ENCODE measurements around the gene RIN2. TPM values are rescaled to one million over a fixed set of nuclear protein-coding genes. Genes with fewer than 3 reads are reported as not detected.

Gene RIN2
- total RNA-seq, 1 donor, result 10.6 TPM

DNA sequence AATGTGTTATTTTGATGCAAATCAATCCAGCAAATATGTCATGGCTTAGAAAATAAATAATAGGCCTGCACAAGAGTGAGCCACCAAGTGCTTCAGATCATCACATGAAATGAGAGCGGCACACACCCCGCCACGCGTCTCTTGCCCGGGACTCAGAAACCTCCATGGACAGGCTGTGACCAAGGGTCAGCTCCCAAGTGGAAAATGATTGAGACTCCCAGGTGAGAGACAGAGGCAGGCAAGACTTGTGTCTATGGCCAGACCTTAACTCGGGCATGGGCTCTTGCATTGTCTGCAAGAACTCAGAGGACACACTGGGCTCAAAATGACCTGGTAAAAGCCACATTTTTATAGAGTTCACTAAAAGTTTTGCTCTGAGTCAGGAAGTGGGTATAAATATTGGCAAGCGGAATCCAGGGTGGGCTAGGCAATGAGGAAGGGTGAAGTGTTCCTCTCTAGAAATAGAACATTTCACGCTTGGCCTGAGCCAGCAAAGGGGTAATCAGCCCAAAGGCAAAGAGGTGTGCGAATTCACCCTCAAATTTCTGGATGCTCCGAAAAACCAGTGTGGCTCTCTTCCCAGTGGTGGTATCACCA is 30.7 kb upstream of the RIN2 start:
- Histone ChIP-seq H3K9me3 (ENCODE audit: low read depth, low read length) (no peaks in the 10 kb centered on the region), H3K4me1 (ENCODE audit: insufficient read depth, low read length) (peaks cover 27% of the 10 kb centered on the region), H3K27me3 (ENCODE audit: insufficient read depth, low read length) (no peaks in the 10 kb centered on the region), H3K4me3 (ENCODE audit: low read length) (no peak overlapping the region)

DNA sequence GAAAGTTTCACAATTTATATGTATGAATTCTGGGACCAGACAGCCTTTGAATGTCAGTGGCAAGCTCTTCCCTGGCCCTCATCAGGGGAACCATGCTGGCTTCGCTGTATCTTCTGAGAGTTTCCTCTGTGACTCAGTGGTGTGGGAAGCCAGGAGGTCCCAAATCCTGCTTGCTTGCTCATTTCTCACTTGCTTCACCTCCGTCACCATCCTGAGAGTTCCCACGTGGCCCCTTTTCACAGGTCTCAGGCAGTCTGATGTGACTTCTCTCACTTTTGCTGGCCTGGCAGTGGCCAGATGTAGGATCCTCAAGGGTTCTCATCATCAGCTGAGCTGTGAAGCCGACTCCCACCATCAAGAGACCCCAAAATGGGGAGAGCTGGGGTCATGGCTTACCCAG is 28.4 kb upstream of the RIN2 start:
- Histone ChIP-seq H3K4me1 (ENCODE audit: insufficient read depth, low read length) (peaks cover 21% of the 10 kb centered on the region), H3K4me3 (ENCODE audit: low read length) (no peak overlapping the region), H3K9me3 (ENCODE audit: low read depth, low read length) (no peaks in the 10 kb centered on the region), H3K27me3 (ENCODE audit: insufficient read depth, low read length) (no peaks in the 10 kb centered on the region)

DNA sequence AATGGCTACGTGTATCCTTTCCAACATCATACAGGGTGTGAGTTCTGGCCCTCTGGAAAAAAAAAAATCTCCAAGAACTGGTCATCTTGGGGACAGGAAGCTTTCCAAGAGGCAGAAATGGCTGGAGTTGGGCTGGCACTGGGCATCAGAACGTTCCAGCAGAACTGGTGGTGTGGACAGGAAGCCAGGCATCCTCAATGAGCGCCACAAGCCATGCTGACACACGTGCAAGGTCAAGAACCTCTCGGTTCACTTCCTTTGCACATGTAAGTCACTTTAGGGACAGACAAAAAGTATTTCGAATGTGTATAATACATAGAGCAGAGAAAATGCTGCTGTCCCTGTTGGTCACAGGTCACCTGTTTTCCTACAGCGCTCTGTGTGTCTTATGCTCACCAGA is 27.4 kb upstream of the RIN2 start:
- peaks cover 25% of the 10 kb centered on the region for H3K4me1 ChIP-seq (ENCODE audit: insufficient read depth, low read length)
- no peaks in the 10 kb centered on the region for H3K27me3 ChIP-seq (ENCODE audit: insufficient read depth, low read length)
- no peak overlapping the region for H3K4me3 ChIP-seq (ENCODE audit: low read length)
- no peaks in the 10 kb centered on the region for H3K9me3 ChIP-seq (ENCODE audit: low read depth, low read length)

DNA sequence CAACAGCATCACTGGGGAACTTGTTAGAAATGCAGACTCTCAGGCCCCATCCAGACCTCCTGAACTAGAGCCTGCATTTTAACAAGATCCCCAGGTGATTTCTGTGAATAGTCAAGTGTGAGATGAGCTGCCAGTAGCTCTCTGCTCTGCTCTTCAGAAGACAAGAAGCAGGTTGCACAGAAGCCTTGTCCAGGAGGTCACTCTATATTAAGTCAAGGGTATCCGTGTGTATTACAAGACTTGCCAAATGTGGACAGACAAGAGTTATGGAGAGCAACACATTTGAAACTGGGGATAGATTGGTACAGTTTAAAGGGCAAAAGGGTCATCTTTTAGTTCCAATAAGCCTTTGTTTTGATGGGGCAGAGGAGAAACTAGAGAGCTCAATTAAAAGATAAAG is 23.2 kb upstream of the RIN2 start:
- Histone ChIP-seq H3K4me3 (ENCODE audit: low read length) (no peak overlapping the region), H3K27me3 (ENCODE audit: insufficient read depth, low read length) (no peaks in the 10 kb centered on the region), H3K9me3 (ENCODE audit: low read depth, low read length) (no peaks in the 10 kb centered on the region), H3K4me1 (ENCODE audit: insufficient read depth, low read length) (peaks cover 27% of the 10 kb centered on the region)

DNA sequence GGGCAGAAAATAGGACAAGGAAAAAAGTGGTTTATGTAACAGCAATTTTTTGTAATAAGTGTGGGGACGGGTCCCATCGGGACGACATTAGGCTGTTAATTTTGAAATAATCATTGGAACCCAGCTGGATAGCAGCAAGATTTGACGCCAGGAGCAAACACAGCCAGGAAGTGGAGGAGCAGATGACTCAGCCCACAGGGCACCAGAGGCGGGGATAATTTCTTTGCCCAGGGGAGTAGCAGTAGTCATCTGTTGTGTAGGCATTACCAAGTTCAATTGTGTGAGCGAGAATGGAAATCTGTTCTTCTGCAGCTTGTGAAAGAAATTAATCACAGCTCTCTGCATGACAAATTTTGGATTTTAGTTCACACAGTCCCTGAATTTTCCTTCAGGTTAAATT is 22.6 kb upstream of the RIN2 start:
- Histone ChIP-seq H3K4me1 (ENCODE audit: insufficient read depth, low read length) (peaks cover 27% of the 10 kb centered on the region), H3K9me3 (ENCODE audit: low read depth, low read length) (no peaks in the 10 kb centered on the region), H3K4me3 (ENCODE audit: low read length) (no peak overlapping the region), H3K27me3 (ENCODE audit: insufficient read depth, low read length) (no peaks in the 10 kb centered on the region)

DNA sequence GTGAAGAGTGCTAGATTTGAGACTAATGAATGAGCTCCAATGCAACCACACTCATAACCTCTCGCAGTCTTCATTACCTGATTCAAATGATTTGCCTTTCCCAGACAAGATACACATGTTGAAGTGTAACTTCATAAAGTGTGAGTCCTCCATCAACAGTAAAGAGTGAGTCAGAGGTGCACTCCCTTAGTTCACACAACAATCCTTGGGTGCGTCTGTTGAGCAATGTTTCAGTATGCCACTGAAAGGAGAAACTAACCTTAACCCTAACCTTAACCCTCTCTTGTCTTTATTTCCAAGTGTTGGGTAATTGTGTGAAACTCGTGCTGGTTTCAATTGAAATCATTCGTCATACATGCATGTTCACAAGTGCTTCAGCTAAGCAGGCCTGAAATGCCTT is 21.0 kb upstream of the RIN2 start:
- no peaks in the 10 kb centered on the region for H3K27me3 ChIP-seq (ENCODE audit: insufficient read depth, low read length)
- H3K4me3 ChIP-seq (ENCODE audit: low read length), result no peak overlapping the region
- no peaks in the 10 kb centered on the region for H3K9me3 ChIP-seq (ENCODE audit: low read depth, low read length)
- peaks cover 27% of the 10 kb centered on the region for H3K4me1 ChIP-seq (ENCODE audit: insufficient read depth, low read length)

DNA sequence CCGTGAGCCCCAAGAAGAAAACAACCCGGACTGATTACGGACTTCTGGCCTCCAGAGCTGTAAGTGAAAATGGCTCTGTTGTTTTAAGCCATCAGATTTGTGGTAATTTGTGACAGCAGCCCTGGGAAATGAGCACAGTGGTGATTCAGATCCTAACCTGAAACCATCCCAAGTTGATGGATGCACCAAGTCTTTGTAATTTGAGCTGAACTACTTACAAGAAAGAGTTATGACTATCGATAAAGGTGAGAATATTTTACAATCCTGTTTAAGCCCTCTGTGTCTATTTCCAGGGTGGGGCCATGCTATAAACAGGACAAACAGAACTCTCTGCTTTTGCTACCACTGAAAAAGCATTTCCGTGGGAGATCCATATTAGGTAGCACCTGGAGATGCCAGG is 19.1 kb upstream of the RIN2 start:
- Histone ChIP-seq H3K27me3 (ENCODE audit: insufficient read depth, low read length) (no peaks in the 10 kb centered on the region), H3K4me1 (ENCODE audit: insufficient read depth, low read length) (peaks cover 42% of the 10 kb centered on the region), H3K9me3 (ENCODE audit: low read depth, low read length) (no peaks in the 10 kb centered on the region), H3K4me3 (ENCODE audit: low read length) (no peak overlapping the region)

DNA sequence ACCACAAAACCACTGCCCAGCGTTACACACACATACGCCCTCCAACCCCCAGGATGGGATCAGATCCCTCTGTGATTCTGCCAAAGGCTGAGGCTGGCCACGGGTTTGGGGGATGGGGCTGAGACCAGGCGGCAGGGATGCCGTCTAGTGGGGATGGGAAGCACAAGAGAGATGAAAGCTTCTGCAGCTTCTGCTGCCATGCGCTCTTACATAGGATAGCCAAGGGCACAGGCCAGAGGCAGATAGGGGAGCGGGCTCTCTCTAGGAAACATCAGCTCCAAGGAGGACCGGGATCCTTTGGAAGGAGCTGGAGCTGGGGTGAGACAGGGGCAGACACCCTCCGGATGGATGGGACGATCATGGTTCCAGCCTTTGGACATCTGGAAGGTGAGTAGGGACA is 18.7 kb upstream of the RIN2 start:
- Histone ChIP-seq H3K27me3 (ENCODE audit: insufficient read depth, low read length) (no peaks in the 10 kb centered on the region), H3K4me3 (ENCODE audit: low read length) (no peak overlapping the region), H3K9me3 (ENCODE audit: low read depth, low read length) (no peaks in the 10 kb centered on the region), H3K4me1 (ENCODE audit: insufficient read depth, low read length) (peaks cover 42% of the 10 kb centered on the region)

DNA sequence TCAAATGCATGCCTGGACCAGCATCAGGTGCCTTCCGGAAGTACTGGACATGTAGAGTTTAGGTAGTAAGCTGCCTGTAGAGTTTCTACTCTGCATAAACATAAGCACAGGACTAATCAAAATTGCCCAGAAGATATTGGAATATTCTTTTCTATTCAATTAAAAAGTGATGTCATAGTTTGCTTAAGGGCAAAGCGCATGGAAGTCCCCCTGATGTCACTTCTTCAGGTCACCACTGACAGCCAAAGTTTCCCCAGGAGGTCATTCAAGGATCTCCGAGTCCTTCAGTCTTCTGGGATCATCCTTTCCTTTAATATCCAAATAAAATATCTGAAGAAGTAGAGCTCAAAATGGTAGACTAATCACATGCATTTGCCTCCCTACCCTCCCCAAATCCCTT is 17.5 kb upstream of the RIN2 start:
- Histone ChIP-seq H3K4me1 (ENCODE audit: insufficient read depth, low read length) (peaks cover 35% of the 10 kb centered on the region), H3K27me3 (ENCODE audit: insufficient read depth, low read length) (no peaks in the 10 kb centered on the region), H3K9me3 (ENCODE audit: low read depth, low read length) (no peaks in the 10 kb centered on the region), H3K4me3 (ENCODE audit: low read length) (no peak overlapping the region)

DNA sequence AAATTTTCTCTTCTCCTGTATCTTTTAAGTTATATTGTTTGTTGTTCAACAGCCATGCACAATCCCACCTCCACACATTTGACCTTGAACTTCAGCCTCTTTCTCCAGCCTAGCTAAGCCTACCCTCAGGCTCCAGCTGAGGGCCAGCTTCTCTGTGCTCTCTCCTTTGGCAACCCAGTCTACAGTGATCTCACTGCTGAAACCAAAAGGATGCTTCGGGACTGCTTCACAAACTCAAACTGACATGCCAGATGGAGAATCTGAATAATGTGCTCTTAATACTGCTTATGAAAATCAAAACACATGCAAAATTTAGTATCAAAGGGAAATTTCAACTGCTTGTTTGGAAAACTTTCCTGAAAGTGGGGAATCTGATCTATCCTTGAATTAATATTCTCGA is 16.1 kb upstream of the RIN2 start:
- H3K27me3 ChIP-seq (ENCODE audit: insufficient read depth, low read length), result no peaks in the 10 kb centered on the region
- H3K4me1 ChIP-seq (ENCODE audit: insufficient read depth, low read length), result peaks cover 21% of the 10 kb centered on the region
- H3K4me3 ChIP-seq (ENCODE audit: low read length), result no peak overlapping the region
- H3K9me3 ChIP-seq (ENCODE audit: low read depth, low read length), result no peaks in the 10 kb centered on the region

DNA sequence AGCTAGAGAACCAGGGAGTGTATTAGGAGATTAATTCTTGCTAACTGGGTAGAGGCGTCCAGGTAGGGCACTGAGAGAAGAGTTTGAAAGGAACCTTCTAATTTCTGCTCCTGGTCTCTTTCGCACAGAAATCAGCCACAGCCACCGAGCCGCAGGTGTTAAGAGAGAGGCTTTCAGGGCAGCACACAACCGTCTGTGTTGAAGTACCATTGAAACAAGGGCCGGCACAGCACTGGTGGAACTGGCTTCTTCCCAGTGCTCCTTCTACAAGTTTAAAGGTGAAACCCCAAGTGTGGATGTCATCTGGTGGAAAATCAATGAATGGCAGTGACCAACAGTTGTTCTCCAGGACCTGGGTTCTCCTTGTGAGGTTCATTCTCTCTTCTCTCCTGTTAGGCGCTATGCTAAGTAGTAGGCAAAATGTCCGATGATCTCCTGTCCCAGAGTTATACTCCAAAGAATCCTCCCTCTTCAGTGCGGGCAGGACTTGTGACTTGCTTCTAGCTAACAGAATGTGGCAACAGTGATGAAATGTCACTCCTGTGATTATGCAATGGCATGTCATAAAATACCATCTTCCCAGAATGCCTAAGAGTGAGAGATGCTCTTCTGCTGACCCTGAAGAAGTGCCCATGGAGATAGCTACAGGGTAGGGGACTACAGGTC is 15.0 kb upstream of the RIN2 start:
- no peaks in the 10 kb centered on the region for H3K9me3 ChIP-seq (ENCODE audit: low read depth, low read length)
- no peak overlapping the region for H3K4me3 ChIP-seq (ENCODE audit: low read length)
- peaks cover 15% of the 10 kb centered on the region for H3K4me1 ChIP-seq (ENCODE audit: insufficient read depth, low read length)
- no peaks in the 10 kb centered on the region for H3K27me3 ChIP-seq (ENCODE audit: insufficient read depth, low read length)

DNA sequence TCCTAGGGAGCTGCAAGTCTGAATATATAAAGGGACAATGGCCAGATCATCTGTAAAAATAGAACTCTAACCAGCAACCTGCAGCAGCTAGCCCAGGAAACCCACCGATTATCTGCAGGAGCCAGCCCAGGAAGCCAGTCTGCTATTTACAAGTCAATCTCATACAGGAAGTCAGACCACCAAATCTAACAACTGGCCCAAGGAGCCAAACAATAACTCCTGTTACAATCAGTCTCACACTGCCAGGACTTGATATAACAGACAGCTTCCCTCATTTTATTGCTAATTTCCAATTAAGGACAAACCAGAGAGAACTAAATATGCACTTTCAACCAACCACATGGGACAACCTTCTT is 14.4 kb upstream of the RIN2 start:
- Histone ChIP-seq H3K4me1 (ENCODE audit: insufficient read depth, low read length) (peaks cover 15% of the 10 kb centered on the region), H3K9me3 (ENCODE audit: low read depth, low read length) (no peaks in the 10 kb centered on the region), H3K27me3 (ENCODE audit: insufficient read depth, low read length) (no peaks in the 10 kb centered on the region), H3K4me3 (ENCODE audit: low read length) (no peak overlapping the region)

DNA sequence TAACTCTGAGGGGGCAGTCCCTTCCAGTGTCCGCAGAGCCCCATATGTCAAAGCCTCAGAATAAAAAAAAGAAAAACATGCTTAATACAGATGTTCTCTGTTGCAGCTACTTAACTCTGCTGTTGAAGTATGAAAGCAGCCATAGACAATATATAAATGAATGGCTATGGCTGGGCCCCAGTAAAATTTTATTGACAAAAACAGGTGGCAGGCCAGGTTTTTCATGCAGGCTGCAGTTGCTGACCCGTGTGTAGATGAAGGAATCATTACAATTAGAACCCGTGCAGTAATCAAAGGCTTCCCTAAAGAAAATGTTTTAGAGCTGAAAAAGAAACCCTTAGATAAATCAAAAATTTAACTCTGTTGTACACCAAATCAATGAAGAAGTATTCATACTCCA is 13.0 kb upstream of the RIN2 start:
- Histone ChIP-seq H3K4me1 (ENCODE audit: insufficient read depth, low read length) (peaks cover 15% of the 10 kb centered on the region), H3K27me3 (ENCODE audit: insufficient read depth, low read length) (no peaks in the 10 kb centered on the region), H3K4me3 (ENCODE audit: low read length) (no peak overlapping the region), H3K9me3 (ENCODE audit: low read depth, low read length) (no peaks in the 10 kb centered on the region)

DNA sequence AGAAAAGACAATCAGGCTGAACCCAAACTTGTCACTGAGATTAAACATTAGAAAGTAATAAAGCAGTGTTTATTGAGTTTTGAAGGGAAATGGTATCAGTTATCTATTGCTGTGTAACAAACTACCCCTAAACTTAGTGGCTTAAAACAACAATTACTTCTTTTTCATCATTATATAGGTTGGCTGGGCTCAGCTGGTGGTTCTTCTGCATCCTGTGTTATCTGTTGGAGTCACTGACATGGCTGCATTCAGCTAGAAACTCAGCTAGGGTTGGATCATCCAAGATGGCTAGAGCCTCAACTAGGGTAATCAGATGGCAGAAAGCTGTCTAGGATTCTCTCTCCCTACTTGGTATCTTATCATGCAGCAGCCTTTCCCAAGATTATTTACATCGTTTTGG is 12.5 kb upstream of the RIN2 start:
- Histone ChIP-seq H3K9me3 (ENCODE audit: low read depth, low read length) (no peaks in the 10 kb centered on the region), H3K4me1 (ENCODE audit: insufficient read depth, low read length) (peaks cover 19% of the 10 kb centered on the region), H3K4me3 (ENCODE audit: low read length) (no peak overlapping the region), H3K27me3 (ENCODE audit: insufficient read depth, low read length) (no peaks in the 10 kb centered on the region)

DNA sequence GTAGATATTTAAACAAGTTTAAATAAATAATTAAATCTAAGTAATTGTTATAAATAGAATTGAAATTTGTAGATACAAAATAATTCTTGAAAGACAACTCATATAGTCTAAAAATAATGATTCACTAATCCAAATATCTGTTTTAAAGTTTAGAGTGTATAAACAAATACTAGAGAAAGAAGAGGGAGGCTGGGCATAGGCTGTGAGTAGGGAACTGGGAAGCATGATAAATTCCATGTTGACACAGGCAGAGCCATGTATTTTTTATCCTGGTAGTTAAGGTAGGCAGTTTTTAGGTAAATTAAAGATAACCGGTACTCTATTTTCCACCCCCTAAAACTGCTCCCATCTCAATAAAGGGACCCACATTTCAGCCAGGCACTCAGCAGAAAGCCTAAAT is 11.7 kb upstream of the RIN2 start:
- Histone ChIP-seq H3K4me1 (ENCODE audit: insufficient read depth, low read length) (peaks cover 27% of the 10 kb centered on the region), H3K27me3 (ENCODE audit: insufficient read depth, low read length) (no peaks in the 10 kb centered on the region), H3K4me3 (ENCODE audit: low read length) (no peak overlapping the region), H3K9me3 (ENCODE audit: low read depth, low read length) (no peaks in the 10 kb centered on the region)

DNA sequence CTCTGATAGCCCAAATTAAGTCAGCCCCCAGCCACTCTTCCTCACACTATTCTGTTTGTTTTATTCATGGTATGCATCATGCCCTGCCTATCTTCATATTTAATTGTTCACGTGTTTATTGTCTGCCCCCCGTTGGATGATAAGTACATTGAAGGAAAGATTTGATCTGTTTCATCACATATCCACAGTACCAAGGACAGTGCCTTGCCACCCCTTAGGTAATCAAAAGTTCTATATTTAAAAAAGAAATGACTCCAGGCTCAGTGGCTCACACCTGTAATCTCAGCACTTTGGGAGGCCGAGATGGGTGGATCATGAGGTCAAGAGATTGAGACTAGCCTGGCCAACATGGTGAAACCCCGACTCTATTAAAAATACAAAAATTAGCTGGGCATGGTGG is 10.2 kb upstream of the RIN2 start:
- H3K9me3 ChIP-seq (ENCODE audit: low read depth, low read length), result no peaks in the 10 kb centered on the region
- H3K4me3 ChIP-seq (ENCODE audit: low read length), result no peak overlapping the region
- peaks cover 26% of the 10 kb centered on the region for H3K4me1 ChIP-seq (ENCODE audit: insufficient read depth, low read length)
- no peaks in the 10 kb centered on the region for H3K27me3 ChIP-seq (ENCODE audit: insufficient read depth, low read length)
